ENCODE data around the gene EIF4A3. TPM values are rescaled to one million over a fixed set of nuclear protein-coding genes. Genes with fewer than 3 reads are reported as not detected.

EIF4A3 gene
- total and polyA plus RNA-seq, 8 donors = 58.5 to 90.7 (median 84.3) TPM

GRCh38 chr17:80182845-80183223 lies 35.9 kb upstream of the EIF4A3 start:
- no peaks in the 10 kb centered on the region for H3K9me3 ChIP-seq
- ATAC-seq = no peak
- intact Hi-C loops (cut with DNase I) = no loop called here
- peaks cover 0 to 3% of the 10 kb centered on the region in 2 donors for H3K4me1 ChIP-seq
- H3K27me3 ChIP-seq = no peaks in the 10 kb centered on the region
- no peak for DNase-seq
- H3K27ac ChIP-seq = no peak overlapping the region
- H3K4me3 ChIP-seq = no peak overlapping the region
- no peak for TF ChIP-seq CTCF (IDR thresholded peaks at IDR 0.05)
- H3K36me3 ChIP-seq = no peaks in the 10 kb centered on the region

- DNase-seq (no peak), ATAC-seq (no peak)
- H3K9me3 ChIP-seq = no peaks in the 10 kb centered on the region
- no peaks in the 10 kb centered on the region for H3K27me3 ChIP-seq
- TF ChIP-seq CTCF (IDR thresholded peaks at IDR 0.05) = no peak
- no peaks in the 10 kb centered on the region for H3K36me3 ChIP-seq
- H3K4me1 ChIP-seq = no peaks in the 10 kb centered on the region
- intact Hi-C loops (cut with DNase I) = no loop called here
- no peak overlapping the region for H3K4me3 ChIP-seq
- no peak overlapping the region for H3K27ac ChIP-seq
Measured at GRCh38 chr17:80182118-80182844, 35.4 kb upstream of the EIF4A3 start.

GRCh38 chr17:80181431-80181830 lies 34.5 kb upstream of the EIF4A3 start:
- Histone ChIP-seq H3K4me3 (no peak overlapping the region), H3K4me1 (no peaks in the 10 kb centered on the region), H3K27me3 (no peaks in the 10 kb centered on the region), H3K27ac (no peak overlapping the region), H3K36me3 (no peaks in the 10 kb centered on the region), H3K9me3 (no peaks in the 10 kb centered on the region)
- DNase-seq (no peak), ATAC-seq (no peak)
- no peak for TF ChIP-seq CTCF (IDR thresholded peaks at IDR 0.05)
- intact Hi-C loops (cut with DNase I) = no loop called here

- no peak for DNase-seq
- no peak overlapping the region for H3K4me3 ChIP-seq
- no peaks in the 10 kb centered on the region for H3K9me3 ChIP-seq
- no peaks in the 10 kb centered on the region for H3K36me3 ChIP-seq
- H3K4me1 ChIP-seq = peaks cover 0 to 5% of the 10 kb centered on the region in 2 donors
- H3K27ac ChIP-seq = no peak overlapping the region
- no peaks in the 10 kb centered on the region for H3K27me3 ChIP-seq
- no peak for TF ChIP-seq CTCF (IDR thresholded peaks at IDR 0.05)
- no peak for ATAC-seq
- intact Hi-C loops (cut with DNase I) = no loop called here
Measured at GRCh38 chr17:80180192-80180591, 33.3 kb upstream of the EIF4A3 start.

- Histone ChIP-seq H3K27me3 (no peaks in the 10 kb centered on the region), H3K4me1 (peaks cover 0 to 5% of the 10 kb centered on the region in 2 donors), H3K27ac (no peak overlapping the region), H3K36me3 (no peaks in the 10 kb centered on the region), H3K9me3 (no peaks in the 10 kb centered on the region), H3K4me3 (no peak overlapping the region)
- intact Hi-C loops (cut with DNase I) = no loop called here
- no peak for DNase-seq
- no peak for ATAC-seq
- TF ChIP-seq CTCF (IDR thresholded peaks at IDR 0.05) = no peak
Measured at GRCh38 chr17:80177986-80178595, 31.2 kb upstream of the EIF4A3 start.

Measured in left lung (tissue), 10 donors.